ENCODE data around the gene KCNJ4.
A peak's percentile ranks its signal among the peaks of the same experiment; 100 is the strongest.

KCNJ4 gene

GRCh38 chr22:38462960-38463784 lies 8.2 kb upstream of the KCNJ4 start:
- H3K9me3 ChIP-seq (ENCODE audit: insufficient read depth, low read depth, low read length): no peaks in the 10 kb centered on the region
- peak overlapping the region; percentile 47 for H3K4me2 ChIP-seq (ENCODE audit: low read depth, low read length, poor library complexity, severe bottlenecking)
- H4K20me1 ChIP-seq (ENCODE audit: insufficient read depth, low read length, poor library complexity, severe bottlenecking): no peaks in the 10 kb centered on the region
- TF ChIP-seq EZH2phosphoT487 (IDR thresholded peaks at IDR 0.05; ENCODE audit: borderline replicate concordance): no peak
- TF ChIP-seq CTCF (conservative IDR thresholded peaks at IDR 0.05; ENCODE audit: low read length): no peak
- peak overlapping the region; percentile 43 for H3K4me3 ChIP-seq (ENCODE audit: low read length, poor library complexity, severe bottlenecking)
- H3K36me3 ChIP-seq (ENCODE audit: insufficient read depth, low read length): no peaks in the 10 kb centered on the region
- no peak overlapping the region for H3K9ac ChIP-seq (ENCODE audit: low read depth, low read length, poor library complexity, severe bottlenecking)
- H3K4me1 ChIP-seq (ENCODE audit: insufficient read depth, low read length, poor library complexity, severe bottlenecking): peaks cover 14% of the 10 kb centered on the region
- no peaks in the 10 kb centered on the region for H3F3A ChIP-seq (ENCODE audit: low read depth)
- peaks cover 6% of the 10 kb centered on the region for H3K27me3 ChIP-seq (ENCODE audit: insufficient read depth, low read length, poor library complexity, severe bottlenecking)
- no peaks in the 10 kb centered on the region for H3K79me2 ChIP-seq (ENCODE audit: insufficient read depth, low read length)
- peak overlapping the region; percentile 66; the same call in 1 of the 2 replicates for H2AFZ ChIP-seq (ENCODE audit: low read length)
- H3K9me2 ChIP-seq (replicated peaks; ENCODE audit: low read depth, low read length): no peaks in the 10 kb centered on the region

GRCh38 chr22:38461414-38462081 lies 6.5 kb upstream of the KCNJ4 start:
- peak overlapping the region; percentile 14 for H3K9ac ChIP-seq (ENCODE audit: low read depth, low read length, poor library complexity, severe bottlenecking)
- no peaks in the 10 kb centered on the region for H3K79me2 ChIP-seq (ENCODE audit: insufficient read depth, low read length)
- H3K36me3 ChIP-seq (ENCODE audit: insufficient read depth, low read length): no peaks in the 10 kb centered on the region
- H2AFZ ChIP-seq (ENCODE audit: low read length): peak overlapping the region; percentile 85
- H3K4me2 ChIP-seq (ENCODE audit: low read depth, low read length, poor library complexity, severe bottlenecking): peak overlapping the region; percentile 82
- no peaks in the 10 kb centered on the region for H3F3A ChIP-seq (ENCODE audit: low read depth)
- H3K4me1 ChIP-seq (ENCODE audit: insufficient read depth, low read length, poor library complexity, severe bottlenecking): peaks cover 14% of the 10 kb centered on the region
- H3K9me3 ChIP-seq (ENCODE audit: insufficient read depth, low read depth, low read length): no peaks in the 10 kb centered on the region
- H4K20me1 ChIP-seq (ENCODE audit: insufficient read depth, low read length, poor library complexity, severe bottlenecking): no peaks in the 10 kb centered on the region
- H3K27me3 ChIP-seq (ENCODE audit: insufficient read depth, low read length, poor library complexity, severe bottlenecking): no peaks in the 10 kb centered on the region
- TF ChIP-seq CTCF (conservative IDR thresholded peaks at IDR 0.05; ENCODE audit: low read length) (no peak), EZH2phosphoT487 (IDR thresholded peaks at IDR 0.05; ENCODE audit: borderline replicate concordance) (no peak)
- H3K4me3 ChIP-seq (ENCODE audit: low read length, poor library complexity, severe bottlenecking): peak overlapping the region; percentile 67
- H3K9me2 ChIP-seq (replicated peaks; ENCODE audit: low read depth, low read length): no peaks in the 10 kb centered on the region

- Histone ChIP-seq H3K27me3 (ENCODE audit: insufficient read depth, low read length, poor library complexity, severe bottlenecking) (no peaks in the 10 kb centered on the region), H2AFZ (ENCODE audit: low read length) (peak overlapping the region; percentile 85), H3K9ac (ENCODE audit: low read depth, low read length, poor library complexity, severe bottlenecking) (peak overlapping the region; percentile 14), H4K20me1 (ENCODE audit: insufficient read depth, low read length, poor library complexity, severe bottlenecking) (no peaks in the 10 kb centered on the region), H3K9me2 (replicated peaks; ENCODE audit: low read depth, low read length) (no peaks in the 10 kb centered on the region), H3F3A (ENCODE audit: low read depth) (no peaks in the 10 kb centered on the region), H3K36me3 (ENCODE audit: insufficient read depth, low read length) (no peaks in the 10 kb centered on the region), H3K4me2 (ENCODE audit: low read depth, low read length, poor library complexity, severe bottlenecking) (peak overlapping the region; percentile 82), H3K9me3 (ENCODE audit: insufficient read depth, low read depth, low read length) (no peaks in the 10 kb centered on the region), H3K4me3 (ENCODE audit: low read length, poor library complexity, severe bottlenecking) (peak overlapping the region; percentile 67), H3K79me2 (ENCODE audit: insufficient read depth, low read length) (no peaks in the 10 kb centered on the region), H3K4me1 (ENCODE audit: insufficient read depth, low read length, poor library complexity, severe bottlenecking) (peaks cover 14% of the 10 kb centered on the region)
- TF ChIP-seq CTCF (conservative IDR thresholded peaks at IDR 0.05; ENCODE audit: low read length): no peak
- TF ChIP-seq EZH2phosphoT487 (IDR thresholded peaks at IDR 0.05; ENCODE audit: borderline replicate concordance): no peak
Measured at GRCh38 chr22:38461057-38461413, 6.0 kb upstream of the KCNJ4 start.
